ENCODE results near the gene HIP1R.
"Not testable (repeated sequence)": the region's sequence is repeated elsewhere in the genome, so short reads cannot be mapped to it uniquely, and the experiment has no call there.

HIP1R gene

GRCh38 chr12:122834921-122835749 is at the start of gene HIP1R:
Gene HIP1R, plus strand, starts transcription at chr12:122835457. Its CDS starts 94 bp downstream, at chr12:122835551.
- no peak for DNase-seq (ENCODE audit: low spot score)

GRCh38 chr12:122785503-122785902 is 49.8 kb upstream of the HIP1R start:
- no peak for DNase-seq (ENCODE audit: low spot score)

GRCh38 chr12:122788387-122788786 is 46.9 kb upstream of the HIP1R start:
- no peak for DNase-seq (ENCODE audit: low spot score)

GRCh38 chr12:122789637-122790036 is 45.6 kb upstream of the HIP1R start:
- DNase-seq (ENCODE audit: low spot score) = no peak

GRCh38 chr12:122790393-122791075 is 44.7 kb upstream of the HIP1R start:
- DNase-seq (ENCODE audit: low spot score) = no peak

- no peak for DNase-seq (ENCODE audit: low spot score)
Measured at GRCh38 chr12:122793685-122794106, 41.6 kb upstream of the HIP1R start.

GRCh38 chr12:122795807-122796206 is 39.5 kb upstream of the HIP1R start:
- no peak for DNase-seq (ENCODE audit: low spot score)

GRCh38 chr12:122799641-122800243 is 35.5 kb upstream of the HIP1R start:
- DNase-seq (ENCODE audit: low spot score) = no peak

- DNase-seq (ENCODE audit: low spot score) = no peak
Measured at GRCh38 chr12:122803937-122804336, 31.3 kb upstream of the HIP1R start.

- not testable (repeated sequence) for DNase-seq (ENCODE audit: low spot score)
Measured at GRCh38 chr12:122804957-122805356, 30.3 kb upstream of the HIP1R start.

- DNase-seq (ENCODE audit: low spot score) = no peak
Measured at GRCh38 chr12:122807651-122808050, 27.6 kb upstream of the HIP1R start.

GRCh38 chr12:122811777-122812176 is 23.5 kb upstream of the HIP1R start:
- DNase-seq (ENCODE audit: low spot score) = no peak

GRCh38 chr12:122813310-122813713 is 21.9 kb upstream of the HIP1R start:
- no peak for DNase-seq (ENCODE audit: low spot score)

- no peak for DNase-seq (ENCODE audit: low spot score)
Measured at GRCh38 chr12:122819209-122819785, 16.0 kb upstream of the HIP1R start.

GRCh38 chr12:122820138-122820537 is 15.1 kb upstream of the HIP1R start:
- DNase-seq (ENCODE audit: low spot score) = no peak

GRCh38 chr12:122820838-122821271 is 14.4 kb upstream of the HIP1R start:
- DNase-seq (ENCODE audit: low spot score) = no peak

- DNase-seq (ENCODE audit: low spot score) = no peak
Measured at GRCh38 chr12:122823429-122823828, 11.8 kb upstream of the HIP1R start.

- no peak for DNase-seq (ENCODE audit: low spot score)
Measured at GRCh38 chr12:122825773-122826724, 9.2 kb upstream of the HIP1R start.

GRCh38 chr12:122827258-122827657 is 8.0 kb upstream of the HIP1R start:
- DNase-seq (ENCODE audit: low spot score) = no peak

GRCh38 chr12:122830517-122831214 is 4.6 kb upstream of the HIP1R start:
- DNase-seq (ENCODE audit: low spot score) = no peak

Measured in left forelimb (tissue), 1 donor.